GM19463 (cell line): ENCODE measurements around the gene WAC.
"Not testable (repeated sequence)": the region's sequence is repeated elsewhere in the genome, so short reads cannot be mapped to it uniquely, and the experiment has no call there.

Source experiments
- ATAC-seq: cut with Tn5 transposase; IDR thresholded peaks from one replicate; pipeline ENCODE4 v1.9.1; 2021; ENCODE audit warnings: mild to moderate bottlenecking, moderate library complexity; ENCODE audit not compliant: unreplicated experiment

Gene WAC

DNA sequence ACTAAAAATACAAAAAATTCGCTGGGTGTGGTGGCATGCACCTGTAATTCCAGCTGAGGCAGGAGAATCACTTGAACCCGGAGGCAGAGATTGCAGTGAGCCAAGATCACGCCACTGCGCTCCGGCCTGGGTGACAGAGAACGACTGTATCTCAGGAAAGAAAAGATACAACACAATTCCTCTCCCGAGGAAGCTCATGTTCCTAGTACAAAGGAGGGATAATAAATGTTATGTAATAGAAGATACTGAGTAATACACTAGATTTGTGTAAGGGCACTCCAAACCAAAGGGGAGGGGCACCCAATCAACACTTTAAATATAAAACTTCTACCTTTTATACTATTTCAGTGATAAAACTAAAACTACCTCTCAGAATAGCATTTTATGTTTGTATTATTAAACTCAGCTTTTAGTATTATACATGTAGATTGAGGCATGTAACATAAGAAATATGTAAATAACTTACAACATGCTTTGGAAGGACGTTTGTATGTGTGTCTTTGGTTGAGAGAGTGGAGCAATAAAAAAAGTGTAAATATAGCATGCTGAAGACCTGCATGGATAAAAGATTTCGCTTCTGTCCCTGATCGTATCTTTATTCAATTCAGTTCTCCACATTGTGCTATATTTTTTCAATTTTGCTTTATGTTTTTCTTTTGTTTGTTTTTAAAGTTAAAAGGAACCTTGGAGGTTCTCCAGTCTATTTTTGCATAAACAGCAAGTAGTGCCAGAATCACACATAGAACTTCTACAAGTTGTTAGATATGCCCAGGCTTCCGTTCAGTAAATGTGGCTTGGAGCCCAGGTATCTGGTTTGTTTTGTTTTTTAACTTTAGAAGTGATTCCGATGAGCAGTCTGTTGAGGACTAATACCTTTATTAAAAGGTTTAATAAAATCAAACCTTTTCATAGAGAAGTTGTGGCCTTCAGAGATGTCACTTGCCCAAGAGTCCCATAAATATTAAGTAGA is 71.9 kb downstream of the WAC start:
- no peak for ATAC-seq

DNA sequence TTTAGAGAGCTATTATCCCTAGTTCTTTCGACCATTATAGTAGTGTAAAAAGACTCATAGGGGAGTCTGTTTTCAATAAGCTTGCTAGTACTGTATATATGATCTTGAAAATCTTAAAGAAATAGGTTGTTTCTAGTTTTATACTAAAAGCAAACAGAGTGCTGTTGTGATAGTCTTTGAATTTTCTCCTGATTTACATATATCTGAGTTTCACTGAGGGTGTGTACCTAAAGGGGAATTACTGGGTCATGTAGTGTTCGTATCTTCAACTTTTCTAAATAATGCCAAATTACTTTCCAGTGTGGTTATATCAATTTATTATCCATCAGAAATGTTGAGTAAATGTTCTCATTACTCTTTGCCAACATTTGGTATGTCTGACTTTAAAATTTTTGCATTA is 73.7 kb downstream of the WAC start:
- ATAC-seq: no peak

GRCh38 chr10:28609636-28610035 is 76.7 kb downstream of the WAC start:
- ATAC-seq: not testable (repeated sequence)

GRCh38 chr10:28612877-28613276 is 80.0 kb downstream of the WAC start:
- no peak for ATAC-seq

GRCh38 chr10:28616514-28616913 is 83.6 kb downstream of the WAC start:
- ATAC-seq: no peak

GRCh38 chr10:28619455-28619854 is 86.5 kb downstream of the WAC start:
- ATAC-seq: no peak

DNA sequence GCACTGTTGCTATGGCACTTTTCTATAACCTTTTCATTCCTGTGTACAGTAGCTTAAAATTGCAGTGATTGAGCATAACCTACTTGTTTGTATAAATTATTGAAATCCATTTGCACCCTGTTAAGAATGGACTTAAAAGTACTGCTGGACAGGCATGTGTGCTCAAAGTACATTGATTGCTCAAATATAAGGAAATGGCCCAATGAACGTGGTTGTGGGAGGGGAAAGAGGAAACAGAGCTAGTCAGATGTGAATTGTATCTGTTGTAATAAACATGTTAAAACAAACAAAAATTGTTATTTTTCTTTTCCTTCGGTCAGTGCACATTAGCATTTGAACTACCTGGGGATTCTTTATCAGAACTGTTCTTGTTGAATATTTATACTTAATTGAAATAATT is 87.3 kb downstream of the WAC start:
- ATAC-seq: no peak

GRCh38 chr10:28623483-28623882 is 90.6 kb downstream of the WAC start:
- no peak for ATAC-seq

DNA sequence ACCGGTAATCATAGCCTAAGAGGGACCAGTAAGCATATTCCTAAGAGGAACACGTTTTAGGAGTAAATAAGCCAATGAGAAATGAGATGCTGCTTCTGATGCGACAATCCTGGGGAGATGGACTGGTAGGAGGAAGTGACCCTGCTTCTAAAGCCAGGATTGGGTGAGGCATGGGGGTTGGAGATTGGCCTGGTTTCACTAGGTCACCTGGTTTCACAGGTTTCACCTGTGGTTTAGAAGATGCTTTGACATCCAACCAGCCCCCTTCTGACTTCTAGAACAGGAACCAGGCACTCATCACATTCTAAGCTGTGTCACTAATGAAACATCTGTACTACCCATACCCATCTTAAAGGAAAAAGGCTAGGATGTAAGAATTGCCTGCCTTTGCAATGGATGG is 91.4 kb downstream of the WAC start:
- no peak for ATAC-seq

- no peak for ATAC-seq
These were observed 94.2 kb downstream of the WAC start for GRCh38 chr10:28627102-28627501.

GRCh38 chr10:28628184-28628893 is 95.4 kb downstream of the WAC start:
- ATAC-seq: peak; percentile 76

DNA sequence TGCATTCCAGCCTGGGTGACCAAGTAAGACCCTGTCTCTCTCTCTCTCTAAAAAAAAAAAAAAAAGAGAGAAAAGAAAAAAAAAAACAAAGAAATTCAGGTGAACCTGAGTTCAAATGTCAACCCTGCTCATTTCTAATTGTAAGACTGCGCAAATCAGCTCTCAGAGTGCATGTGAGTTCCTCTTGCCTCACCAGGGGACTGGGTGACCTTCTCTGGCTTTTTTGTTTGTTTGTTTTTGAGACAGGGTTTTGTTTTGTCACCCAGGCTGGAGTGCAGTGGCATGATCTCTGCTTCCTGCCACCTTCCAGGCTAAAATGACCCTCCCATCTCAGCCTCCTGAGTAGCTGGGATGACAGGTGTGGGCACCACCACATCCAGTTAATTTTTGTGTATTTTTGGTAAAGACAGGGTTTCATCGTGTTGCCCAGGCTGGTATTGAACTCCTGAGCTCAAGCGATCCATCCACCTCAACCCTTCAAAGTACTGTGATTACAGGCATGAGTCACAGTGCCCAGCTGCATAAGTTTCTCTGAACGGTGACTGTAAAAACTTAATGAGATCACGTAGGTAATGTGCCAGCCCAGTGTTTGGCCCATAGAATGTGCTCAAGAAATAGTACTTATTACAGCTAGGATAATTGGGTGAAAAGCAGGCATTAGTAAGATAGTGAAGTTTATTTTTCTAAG is 99.1 kb downstream of the WAC start:
- no peak for ATAC-seq

DNA sequence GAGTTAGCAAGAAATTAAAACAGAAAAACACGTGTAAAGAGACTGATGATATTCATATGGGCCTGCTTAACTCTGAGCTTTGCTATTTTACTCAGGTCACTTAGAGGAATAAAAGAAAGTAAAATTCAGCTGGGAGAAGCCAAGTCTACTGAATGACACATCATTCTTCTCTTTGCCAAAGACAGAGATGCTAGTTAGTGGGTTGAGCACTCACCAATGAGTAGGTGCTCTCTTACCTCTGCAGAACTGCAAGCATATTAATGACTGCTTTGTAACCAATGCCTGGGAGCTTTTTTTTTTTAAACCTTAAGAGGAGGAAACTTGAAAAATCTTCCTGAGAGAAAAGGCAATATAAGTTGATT is 99.6 kb downstream of the WAC start:
- no peak for ATAC-seq

GRCh38 chr10:28633750-28634149 is 100.8 kb downstream of the WAC start:
- no peak for ATAC-seq

DNA sequence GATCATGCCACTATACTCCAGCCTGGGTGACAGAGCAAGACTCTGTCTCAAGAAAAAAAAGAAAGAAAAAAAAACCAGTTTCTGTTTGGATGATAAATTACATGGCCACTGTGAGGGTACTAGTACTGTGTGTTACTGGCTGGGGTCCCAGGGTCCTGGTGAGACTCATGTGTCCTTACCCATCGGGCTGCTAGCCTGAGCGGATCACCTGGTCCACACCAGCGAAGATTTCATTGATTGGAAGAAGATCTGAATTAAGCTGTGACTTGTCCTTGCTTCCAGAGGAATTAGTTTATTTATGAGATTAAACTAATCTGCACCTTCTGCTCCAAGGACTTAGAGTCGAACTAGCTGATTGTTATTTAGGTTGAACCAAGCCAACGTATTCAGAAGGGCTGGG is 104.4 kb downstream of the WAC start:
- ATAC-seq: no peak

DNA sequence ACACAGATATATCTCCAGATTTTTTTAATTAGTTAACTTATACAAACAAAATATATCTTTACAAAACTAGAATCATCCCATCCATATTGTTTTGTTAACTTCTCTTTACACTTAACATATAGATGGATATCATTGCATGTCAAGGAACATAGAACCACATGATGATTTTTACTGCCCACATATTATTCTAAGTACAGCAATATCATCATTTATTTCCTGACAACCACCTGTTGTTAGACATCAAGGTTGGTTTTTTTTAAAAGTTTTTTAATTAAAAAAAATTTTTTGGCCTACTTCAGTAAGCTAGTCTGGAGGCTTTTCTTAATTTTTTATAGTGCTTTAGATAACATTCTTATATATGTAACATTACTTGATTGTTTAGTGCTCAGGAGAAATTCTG is 105.5 kb downstream of the WAC start:
- no peak for ATAC-seq

DNA sequence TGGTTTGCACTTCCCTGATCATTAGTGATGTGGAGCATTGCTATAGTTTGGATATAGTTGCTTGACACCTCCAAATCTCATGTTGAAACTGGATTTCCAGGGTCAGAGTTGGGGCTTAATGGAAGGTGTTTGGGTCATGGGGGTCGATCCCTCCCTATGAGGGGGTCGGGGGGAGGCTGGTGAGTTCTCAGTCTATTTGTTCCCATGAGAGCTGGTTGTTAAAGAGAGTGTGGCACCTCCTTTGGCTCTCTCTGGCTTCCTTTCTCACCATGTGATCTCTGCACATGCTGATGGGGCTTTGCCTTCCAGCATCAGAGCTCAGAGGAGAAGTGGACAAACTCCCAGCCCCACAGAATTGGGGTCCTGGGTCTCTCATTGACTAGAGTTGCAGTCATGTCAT is 107.6 kb downstream of the WAC start:
- ATAC-seq: no peak

DNA sequence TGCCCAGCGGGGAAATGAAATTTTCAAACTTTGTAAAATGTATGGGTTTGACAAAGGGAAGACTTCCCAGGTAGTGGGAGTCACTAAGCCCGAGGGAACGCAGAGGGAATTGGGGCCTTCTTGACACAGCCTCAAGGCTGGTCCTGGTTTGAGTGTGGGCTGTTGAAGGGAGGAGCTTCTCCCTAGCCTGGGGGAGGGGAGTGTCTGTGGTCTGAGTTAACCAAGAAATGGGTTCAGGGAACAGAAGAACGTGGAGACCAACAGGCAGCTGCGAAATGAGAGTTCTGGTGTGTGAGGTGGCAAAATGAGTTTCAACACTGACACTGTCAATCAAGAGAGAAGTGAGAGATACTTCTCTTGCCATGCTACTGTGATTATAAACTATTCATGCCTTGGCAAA is 111.7 kb downstream of the WAC start:
- ATAC-seq: no peak

DNA sequence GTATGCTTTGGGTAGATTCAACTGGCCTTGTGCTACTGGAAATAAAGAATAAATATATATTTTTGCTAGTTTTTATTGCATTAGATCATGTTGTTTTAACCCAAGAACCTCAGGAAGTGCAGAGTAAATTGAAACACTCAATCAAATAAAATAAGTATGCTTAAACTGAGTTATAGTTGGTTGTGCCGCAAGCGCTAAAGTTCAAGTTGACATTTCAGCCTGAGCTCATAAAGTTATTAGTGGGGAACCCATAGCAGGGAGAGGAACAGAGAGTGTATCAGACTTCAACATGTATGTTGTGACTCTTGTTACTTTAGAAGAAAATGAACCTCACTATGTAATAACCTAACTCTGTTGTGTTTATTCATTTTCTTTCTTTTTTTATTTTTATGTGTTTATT is 119.2 kb downstream of the WAC start:
- no peak for ATAC-seq

- ATAC-seq: no peak
These were observed 119.8 kb downstream of the WAC start for GRCh38 chr10:28652703-28653102.

DNA sequence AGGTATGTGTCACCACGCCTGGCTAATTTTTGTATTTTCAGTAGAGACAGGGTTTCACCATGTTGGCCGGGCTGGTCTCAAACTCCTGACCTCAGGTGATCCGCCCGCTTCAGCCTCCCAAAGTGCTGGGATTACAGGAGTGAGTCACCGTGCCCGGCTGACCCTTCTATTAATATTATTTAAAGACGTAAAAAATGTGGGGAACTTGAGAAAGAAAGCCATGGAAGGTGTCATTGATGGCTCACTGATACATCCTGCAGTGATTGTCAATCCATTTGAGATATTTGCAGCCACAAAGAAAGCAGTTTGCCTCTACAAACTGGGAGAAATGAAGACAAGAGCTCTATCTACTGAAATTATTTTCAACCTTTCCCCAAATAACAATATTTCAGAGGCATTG is 125.9 kb downstream of the WAC start:
- not testable (repeated sequence) for ATAC-seq

- no peak for ATAC-seq
These were observed 128.1 kb downstream of the WAC start for GRCh38 chr10:28661035-28661434.
